Activated CD4-positive, alpha-beta memory T cell treated with anti-CD3 and anti-CD28 coated beads, Interleukin-2, amount 10 ng/mL, durations not matched to agents 7 days and 5 days (primary cell): ENCODE data around the gene PPFIA4. TPM values are rescaled to one million over a fixed set of nuclear protein-coding genes. Genes with fewer than 3 reads are reported as not detected.

Experiments used
- CTCF ChIA-PET: fragments of 350-600 bp; sonication (Branson Sonifier 250); formaldehyde crosslinking; loops from one replicate; lab custom pipeline; 2021; ENCODE audit warnings: antibody characterized with exemption, inconsistent platforms; lab: Charles Lee
- POLR2A ChIA-PET: fragments of 350-600 bp; sonication (Branson Sonifier 250); formaldehyde crosslinking; loops from one replicate; lab custom pipeline; 2021; ENCODE audit warnings: antibody characterized with exemption; lab: Charles Lee
- DNase-seq: peaks from one replicate; pipeline ENCODE4 v3.0.0-alpha.2; 2020
- H3K27ac Mint-ChIP-seq: one replicate; pipeline ENCODE4 v1.8.0; 2021; ENCODE audit warnings: mild to moderate bottlenecking, mixed read lengths
- H3K27me3 Mint-ChIP-seq: one replicate; pipeline ENCODE4 v1.8.0; 2021; ENCODE audit warnings: mixed read lengths
- H3K36me3 Mint-ChIP-seq: one replicate; pipeline ENCODE4 v1.8.0; 2021; ENCODE audit warnings: low read depth, mixed read lengths
- H3K4me1 Mint-ChIP-seq: one replicate; pipeline ENCODE4 v1.8.0; 2021; ENCODE audit warnings: mixed read lengths
- H3K4me3 Mint-ChIP-seq: one replicate; pipeline ENCODE4 v1.8.0; 2021; ENCODE audit warnings: mild to moderate bottlenecking, mixed read lengths
- H3K9me3 Mint-ChIP-seq: one replicate; pipeline ENCODE4 v1.8.0; 2021; ENCODE audit warnings: mixed read lengths
- total RNA-seq, 2 experiments: library from RNA; stranded (reverse); gene quantifications; one replicate each; pipeline ENCODE4 v1.2.3, GENCODE V29; 2021

The PPFIA4 gene
- total RNA-seq, 2 experiments from 2014 or later: 28.9 to 29.3 TPM

- no peak for DNase-seq
- ChIA-PET POLR2A (interaction anchor here (1.2 kb wide), 1 partner anchor 15 kb away, joined by 3 read pairs; no protein-coding TSS in a partner anchor), CTCF (no interaction called here)
- Mint-ChIP-seq H3K4me3 (no peak overlapping the region), H3K9me3 (no peaks in the 10 kb centered on the region), H3K4me1 (peaks cover 3% of the 10 kb centered on the region), H3K36me3 (peaks cover 3% of the 10 kb centered on the region), H3K27me3 (peaks cover under 1% of the 10 kb centered on the region), H3K27ac (no peak overlapping the region)
Observed at GRCh38 chr1:203045821-203046594, 19.7 kb downstream of the PPFIA4 start.

- Mint-ChIP-seq H3K27me3 (peaks cover 6% of the 10 kb centered on the region), H3K4me1 (peaks cover 3% of the 10 kb centered on the region), H3K36me3 (peaks cover 3% of the 10 kb centered on the region), H3K27ac (no peak overlapping the region), H3K9me3 (no peaks in the 10 kb centered on the region), H3K4me3 (no peak overlapping the region)
- DNase-seq: no peak
- POLR2A ChIA-PET: interaction anchor here (1.2 kb wide), 1 partner anchor 16 kb away, joined by 3 read pairs; no protein-coding TSS in a partner anchor
- CTCF ChIA-PET: no interaction called here
Observed at GRCh38 chr1:203046984-203047630, 20.8 kb downstream of the PPFIA4 start.

- CTCF ChIA-PET: no interaction called here
- Mint-ChIP-seq H3K27ac (no peak overlapping the region), H3K4me3 (no peak overlapping the region), H3K36me3 (peaks cover 3% of the 10 kb centered on the region), H3K27me3 (peaks cover 6% of the 10 kb centered on the region), H3K9me3 (no peaks in the 10 kb centered on the region), H3K4me1 (peaks cover 3% of the 10 kb centered on the region)
- POLR2A ChIA-PET: no interaction called here
- DNase-seq: no peak
Observed at GRCh38 chr1:203048086-203048485, 21.8 kb downstream of the PPFIA4 start.

- Mint-ChIP-seq H3K27me3 (peaks cover 6% of the 10 kb centered on the region), H3K4me1 (peaks cover 3% of the 10 kb centered on the region), H3K36me3 (peaks cover 3% of the 10 kb centered on the region), H3K27ac (no peak overlapping the region), H3K9me3 (no peaks in the 10 kb centered on the region), H3K4me3 (no peak overlapping the region)
- ChIA-PET CTCF (interaction anchor here (1.2 kb wide), 1 partner anchor 9 kb away, joined by 3 read pairs; no protein-coding TSS in a partner anchor), POLR2A (no interaction called here)
- no peak for DNase-seq
Observed at GRCh38 chr1:203048555-203049051, 22.3 kb downstream of the PPFIA4 start.

GRCh38 chr1:203049077-203049476 is 22.8 kb downstream of the PPFIA4 start:
- POLR2A ChIA-PET: no interaction called here
- Mint-ChIP-seq H3K9me3 (no peaks in the 10 kb centered on the region), H3K4me1 (peaks cover 3% of the 10 kb centered on the region), H3K27me3 (peaks cover 6% of the 10 kb centered on the region), H3K4me3 (no peak overlapping the region), H3K36me3 (peaks cover 3% of the 10 kb centered on the region), H3K27ac (no peak overlapping the region)
- CTCF ChIA-PET: interaction anchor here (1.2 kb wide), 1 partner anchor 10 kb away, joined by 3 read pairs; no protein-coding TSS in a partner anchor
- DNase-seq: no peak

- H3K9me3 Mint-ChIP-seq: no peaks in the 10 kb centered on the region
- no peak overlapping the region for H3K27ac Mint-ChIP-seq
- peaks cover 3% of the 10 kb centered on the region for H3K4me1 Mint-ChIP-seq
- no peak overlapping the region for H3K4me3 Mint-ChIP-seq
- ChIA-PET CTCF (interaction anchor here (1.2 kb wide), 1 partner anchor 10 kb away, joined by 3 read pairs; no protein-coding TSS in a partner anchor), POLR2A (no interaction called here)
- no peak for DNase-seq
- peaks cover 3% of the 10 kb centered on the region for H3K36me3 Mint-ChIP-seq
- H3K27me3 Mint-ChIP-seq: peaks cover 6% of the 10 kb centered on the region
Observed at GRCh38 chr1:203049576-203050180, 23.4 kb downstream of the PPFIA4 start.

- H3K27me3 Mint-ChIP-seq: peaks cover 6% of the 10 kb centered on the region
- CTCF ChIA-PET: interaction anchor here (1.4 kb wide), 1 partner anchor 11 kb away, joined by 3 read pairs; no protein-coding TSS in a partner anchor
- H3K36me3 Mint-ChIP-seq: no peaks in the 10 kb centered on the region
- H3K4me1 Mint-ChIP-seq: peaks cover 3% of the 10 kb centered on the region
- POLR2A ChIA-PET: no interaction called here
- no peaks in the 10 kb centered on the region for H3K9me3 Mint-ChIP-seq
- no peak overlapping the region for H3K27ac Mint-ChIP-seq
- no peak overlapping the region for H3K4me3 Mint-ChIP-seq
- no peak for DNase-seq
Observed at GRCh38 chr1:203050826-203051225, 24.5 kb downstream of the PPFIA4 start.

- H3K4me3 Mint-ChIP-seq: no peak overlapping the region
- no peaks in the 10 kb centered on the region for H3K9me3 Mint-ChIP-seq
- POLR2A ChIA-PET: no interaction called here
- DNase-seq: no peak
- no peaks in the 10 kb centered on the region for H3K36me3 Mint-ChIP-seq
- H3K27ac Mint-ChIP-seq: no peak overlapping the region
- CTCF ChIA-PET: interaction anchor here (1.4 to 3.0 kb wide), 2 partner anchors 12 kb away, joined by 3 to 16 read pairs; no protein-coding TSS in a partner anchor
- peaks cover 6% of the 10 kb centered on the region for H3K27me3 Mint-ChIP-seq
- H3K4me1 Mint-ChIP-seq: peaks cover 3% of the 10 kb centered on the region
Observed at GRCh38 chr1:203051841-203052324, 25.6 kb downstream of the PPFIA4 start.

GRCh38 chr1:203052601-203053000 is 26.3 kb downstream of the PPFIA4 start:
- POLR2A ChIA-PET: no interaction called here
- H3K9me3 Mint-ChIP-seq: no peaks in the 10 kb centered on the region

GRCh38 chr1:203054184-203054583 is 27.9 kb downstream of the PPFIA4 start:
- ChIA-PET CTCF (interaction anchor here (1.5 to 3.0 kb wide), 2 partner anchors 14 to 30 kb away, joined by 4 to 16 read pairs; no protein-coding TSS in a partner anchor), POLR2A (no interaction called here)

More at GRCh38 chr1:203052601-203053000, 26.3 kb downstream of the PPFIA4 start:
- Mint-ChIP-seq H3K27me3 (peaks cover 6% of the 10 kb centered on the region), H3K4me3 (no peak overlapping the region), H3K36me3 (no peaks in the 10 kb centered on the region), H3K27ac (no peak overlapping the region), H3K4me1 (no peaks in the 10 kb centered on the region)
- no peak for DNase-seq
- CTCF ChIA-PET: interaction anchor here (3.0 kb wide), 1 partner anchor 13 kb away, joined by 16 read pairs; no protein-coding TSS in a partner anchor

GRCh38 chr1:203054642-203055041 is 28.4 kb downstream of the PPFIA4 start:
- H3K27me3 Mint-ChIP-seq: peaks cover 6% of the 10 kb centered on the region
- ChIA-PET CTCF (interaction anchor here (1.5 to 3.0 kb wide), 2 partner anchors 15 to 30 kb away, joined by 4 to 16 read pairs; no protein-coding TSS in a partner anchor), POLR2A (no interaction called here)
- no peaks in the 10 kb centered on the region for H3K4me1 Mint-ChIP-seq
- H3K9me3 Mint-ChIP-seq: no peaks in the 10 kb centered on the region
- H3K36me3 Mint-ChIP-seq: no peaks in the 10 kb centered on the region
- DNase-seq: no peak
- H3K4me3 Mint-ChIP-seq: no peak overlapping the region
- no peak overlapping the region for H3K27ac Mint-ChIP-seq

More at GRCh38 chr1:203054184-203054583, 27.9 kb downstream of the PPFIA4 start:
- no peaks in the 10 kb centered on the region for H3K9me3 Mint-ChIP-seq
- H3K4me3 Mint-ChIP-seq: no peak overlapping the region
- H3K27me3 Mint-ChIP-seq: peaks cover 6% of the 10 kb centered on the region
- no peak overlapping the region for H3K27ac Mint-ChIP-seq
- DNase-seq: no peak
- H3K36me3 Mint-ChIP-seq: no peaks in the 10 kb centered on the region
- no peaks in the 10 kb centered on the region for H3K4me1 Mint-ChIP-seq

GRCh38 chr1:203055161-203055799 is 29.0 kb downstream of the PPFIA4 start:
- ChIA-PET POLR2A (interaction anchor here (1.0 kb wide), 1 partner anchor 14 kb away, joined by 3 read pairs; no protein-coding TSS in a partner anchor), CTCF (interaction anchor here (1.5 to 2.8 kb wide), 2 partner anchors 16 to 29 kb away, joined by 4 to 19 read pairs; no protein-coding TSS in a partner anchor)
- Mint-ChIP-seq H3K4me1 (no peaks in the 10 kb centered on the region), H3K27ac (no peak overlapping the region), H3K27me3 (peaks cover 6% of the 10 kb centered on the region), H3K4me3 (no peak overlapping the region), H3K9me3 (no peaks in the 10 kb centered on the region), H3K36me3 (no peaks in the 10 kb centered on the region)
- DNase-seq: no peak
